ENCODE measurements around the gene LIM2. TPM values are rescaled to one million over a fixed set of nuclear protein-coding genes. Genes with fewer than 3 reads are reported as not detected.

The LIM2 gene
- not detected for total RNA-seq

- 73 to 79% methylated on average over 13 of the region's 15 CpGs for WGBS, 2 donors
- no peak for DNase-seq
- no peak within 1 kb of the TSS for H3K27ac ChIP-seq
- H3K4me1 ChIP-seq, result no peaks in the 10 kb centered on the region
- H3K9me3 ChIP-seq, result no peaks in the 10 kb centered on the region
- H3K27me3 ChIP-seq, result no peaks in the 10 kb centered on the region
- H3K36me3 ChIP-seq, result no peaks in the 10 kb centered on the region
- intact Hi-C loops (cut with DNase I), result no loop called here
- TF ChIP-seq CTCF (IDR thresholded peaks at IDR 0.05) (no peak), POLR2A (IDR thresholded peaks at IDR 0.05) (no peak)
- no peak within 1 kb of the TSS for H3K4me3 ChIP-seq (replicated peaks in 1 of 3)
These were observed at the start of gene LIM2 for GRCh38 chr19:51387924-51388389. Gene LIM2, minus strand, starts transcription at chr19:51387974. Its CDS starts 531 bp downstream, at chr19:51387443.

- DNase-seq, result no peak
- TF ChIP-seq CTCF (IDR thresholded peaks at IDR 0.05) (no peak), POLR2A (IDR thresholded peaks at IDR 0.05) (no peak)
- Histone ChIP-seq H3K27ac (no peak overlapping the region), H3K4me3 (replicated peaks in 1 of 3) (no peak overlapping the region), H3K9me3 (no peaks in the 10 kb centered on the region), H3K4me1 (no peaks in the 10 kb centered on the region), H3K27me3 (no peaks in the 10 kb centered on the region), H3K36me3 (no peaks in the 10 kb centered on the region)
- WGBS, 2 donors, result 79 to 83% methylated on average over 1 of the region's 1 CpG
- intact Hi-C loops (cut with DNase I), result no loop called here
These were observed 46.7 kb upstream of the LIM2 start for GRCh38 chr19:51434456-51434855.

- TF ChIP-seq CTCF (IDR thresholded peaks at IDR 0.05), result no peak
- no peak for TF ChIP-seq POLR2A (IDR thresholded peaks at IDR 0.05)
- DNase-seq, result no peak
These were observed 45.3 kb upstream of the LIM2 start for GRCh38 chr19:51433043-51433442.

GRCh38 chr19:51431124-51431523 lies 43.4 kb upstream of the LIM2 start:
- Histone ChIP-seq H3K4me3 (replicated peaks in 1 of 3) (no peak overlapping the region), H3K36me3 (no peaks in the 10 kb centered on the region), H3K4me1 (no peaks in the 10 kb centered on the region), H3K27me3 (no peaks in the 10 kb centered on the region), H3K9me3 (no peaks in the 10 kb centered on the region), H3K27ac (no peak overlapping the region)
- 53 to 70% methylated on average over 3 of the region's 3 CpGs for WGBS, 2 donors
- TF ChIP-seq CTCF (IDR thresholded peaks at IDR 0.05) (no peak), POLR2A (IDR thresholded peaks at IDR 0.05) (no peak)
- DNase-seq, result no peak
- intact Hi-C loops (cut with DNase I), result no loop called here

More at GRCh38 chr19:51433043-51433442, 45.3 kb upstream of the LIM2 start:
- Histone ChIP-seq H3K4me3 (replicated peaks in 1 of 3) (no peak overlapping the region), H3K36me3 (no peaks in the 10 kb centered on the region), H3K27me3 (no peaks in the 10 kb centered on the region), H3K9me3 (no peaks in the 10 kb centered on the region), H3K27ac (no peak overlapping the region), H3K4me1 (no peaks in the 10 kb centered on the region)
- 57 to 70% methylated on average over 4 of the region's 4 CpGs for WGBS, 2 donors
- intact Hi-C loops (cut with DNase I), result no loop called here

GRCh38 chr19:51430221-51430620 lies 42.4 kb upstream of the LIM2 start:
- 66 to 67% methylated on average over 3 of the region's 3 CpGs for WGBS, 2 donors
- intact Hi-C loops (cut with DNase I), result no loop called here

More at GRCh38 chr19:51430221-51430620, 42.4 kb upstream of the LIM2 start:
- Histone ChIP-seq H3K4me1 (no peaks in the 10 kb centered on the region), H3K27me3 (no peaks in the 10 kb centered on the region), H3K27ac (no peak overlapping the region), H3K4me3 (replicated peaks in 1 of 3) (no peak overlapping the region), H3K36me3 (no peaks in the 10 kb centered on the region), H3K9me3 (no peaks in the 10 kb centered on the region)
- DNase-seq, result no peak
- TF ChIP-seq POLR2A (IDR thresholded peaks at IDR 0.05) (no peak), CTCF (IDR thresholded peaks at IDR 0.05) (no peak)

All from thyroid gland (tissue), 4 donors.